HepG2 (cell line): Measurements from ENCODE around the gene XRCC1. TPM values are rescaled to one million over a fixed set of nuclear protein-coding genes. Genes with fewer than 3 reads are reported as not detected.

Experiments
- ATAC-seq: fragments of 200-7000 bp; cut with Tn5 transposase; 3 replicates; pipeline ENCODE4 v1.9.1; 2020; ENCODE audit warnings: mild to moderate bottlenecking, moderate library complexity
- BruUV-seq: library from RNA; stranded (reverse); fragments of 400-500 nt; replicated peaks from 2 replicates; lab custom pipeline; 2021; lab: Mats Ljungman, UMichigan
- CTCF ChIA-PET: fragments of 300-600 bp; formaldehyde crosslinking; extraction: SDS; loops from one replicate; lab custom pipeline; 2021; ENCODE audit warnings: low total read pairs, inconsistent platforms, low intra/inter-chr PET ratio; lab: Yijun Ruan, JAX
- POLR2A ChIA-PET: fragments of 350-600 bp; sonication (Branson Sonifier 250); formaldehyde crosslinking; loops from one replicate; lab custom pipeline; 2020; ENCODE audit warnings: antibody characterized with exemption, inconsistent platforms; lab: Yijun Ruan, JAX
- DNase-seq: peaks from one replicate; pipeline ENCODE4 v3.0.0-alpha.2; 2015; ENCODE audit warnings: low spot score
- FAIRE-seq: peaks from 3 replicates; lab custom pipeline; 2011; peaks lifted over from hg19 to GRCh38; lab: Jason Lieb, UNC
- H2AFZ ChIP-seq: one replicate; pipeline ENCODE4 v1.6.1; 2011; ENCODE audit warnings: low read length, inconsistent platforms
- H3K27ac ChIP-seq: fragments of 300-600 bp; 3 replicates; pipeline ENCODE4 v1.8.0; 2011; ENCODE audit warnings: mixed run types, mild to moderate bottlenecking, mixed read lengths, low read length, inconsistent platforms; ENCODE audit not compliant: insufficient read depth; ENCODE audit errors: extremely low read length
- H3K27me3 ChIP-seq, 2 experiments: fragments of 200-600 bp in 1 of 2; 2 replicates in 1 of 2; 3 replicates in 1 of 2; pipeline versions ENCODE4 v1.6.0 to v1.8.0; 2011; ENCODE audit warnings: low read length in 2 of 2, mild to moderate bottlenecking in 2 of 2, moderate library complexity in 2 of 2, inconsistent platforms in 1 of 2; ENCODE audit not compliant: insufficient read depth in 2 of 2, control insufficient read depth in 1 of 2
- H3K36me3 ChIP-seq, 2 experiments: fragments of 200-600 bp in 1 of 2; replicated peaks in 1 of 2; 2 replicates in 1 of 2; 3 replicates in 1 of 2; pipeline versions ENCODE4 v1.5.1 to v1.8.0; 2011; ENCODE audit warnings: low read length in 2 of 2, inconsistent platforms in 1 of 2; ENCODE audit not compliant: insufficient read depth in 2 of 2, control insufficient read depth in 1 of 2
- H3K4me1 ChIP-seq: 2 replicates; pipeline ENCODE4 v1.5.1; 2012; ENCODE audit warnings: low read length, inconsistent platforms; ENCODE audit not compliant: insufficient read depth
- H3K4me2 ChIP-seq: 2 replicates; pipeline ENCODE4 v1.6.0; 2011; ENCODE audit warnings: low read depth, low read length, inconsistent platforms
- H3K4me3 ChIP-seq, 3 experiments: fragments of 200-600 bp in 1 of 3; sonication (generic), shearing (Covaris generic) in 1 of 3; replicated peaks in 1 of 3; 2 replicates each; pipeline ENCODE4 v1.5.1; 2011 to 2016; ENCODE audit warnings: low read length in 3 of 3, inconsistent platforms in 2 of 3, low read depth in 2 of 3, mild to moderate bottlenecking in 2 of 3, control low read depth in 1 of 3, mixed read lengths in 1 of 3; ENCODE audit not compliant: insufficient read depth in 1 of 3
- H3K79me2 ChIP-seq: one replicate; pipeline ENCODE4 v1.6.1; 2011; ENCODE audit warnings: low read length, inconsistent platforms; ENCODE audit not compliant: insufficient read depth
- H3K9ac ChIP-seq: 2 replicates; pipeline ENCODE4 v1.6.0; 2011; ENCODE audit warnings: mild to moderate bottlenecking, low read depth, low read length, inconsistent platforms; ENCODE audit not compliant: insufficient read depth
- H3K9me3 ChIP-seq: 2 replicates; pipeline ENCODE4 v1.5.1; 2012; ENCODE audit warnings: mild to moderate bottlenecking, low read length
- H4K20me1 ChIP-seq: 2 replicates; pipeline ENCODE4 v1.6.0; 2011; ENCODE audit warnings: inconsistent platforms, mild to moderate bottlenecking, low read length, moderate library complexity; ENCODE audit not compliant: insufficient read depth
- CBX1 ChIP-seq: IDR thresholded peaks from one replicate; pipeline ENCODE4 v1.6.1; 2016; ENCODE audit warnings: antibody characterized with exemption, low read depth
- GMEB2 ChIP-seq: IDR thresholded peaks from 2 replicates; pipeline ENCODE4 v1.6.1; 2016; ENCODE audit warnings: missing biosample characterization, missing genetic modification reagents, low read depth
- KDM5B ChIP-seq: sonication (generic); formaldehyde crosslinking; IDR thresholded peaks from 2 replicates; pipeline ENCODE4 v1.4.0; 2020; ENCODE audit warnings: missing genetic modification reagents, mild to moderate bottlenecking, borderline replicate concordance
- MATR3 ChIP-seq: sonication (generic); formaldehyde crosslinking; IDR thresholded peaks from 2 replicates; pipeline ENCODE4 v1.4.0; 2020; ENCODE audit warnings: missing genetic modification reagents
- SNAI1 ChIP-seq: sonication (generic); formaldehyde crosslinking; IDR thresholded peaks from 2 replicates; pipeline ENCODE4 v1.5.0; 2020; ENCODE audit warnings: mild to moderate bottlenecking, missing genetic modification reagents, borderline replicate concordance
- THAP7 ChIP-seq: sonication (generic); formaldehyde crosslinking; IDR thresholded peaks from 2 replicates; pipeline ENCODE4 v1.8.1; 2023; ENCODE audit warnings: mild to moderate bottlenecking, missing genetic modification reagents
- ZBTB10 ChIP-seq: sonication (generic); formaldehyde crosslinking; IDR thresholded peaks from 2 replicates; pipeline ENCODE4 v1.4.0; 2020; ENCODE audit warnings: missing genetic modification reagents, borderline replicate concordance
- ZBTB2 ChIP-seq: sonication (generic); formaldehyde crosslinking; IDR thresholded peaks from 2 replicates; pipeline ENCODE4 v1.8.0; 2022; ENCODE audit warnings: low read depth, missing genetic modification reagents
- ZNF20 ChIP-seq: sonication (generic); formaldehyde crosslinking; IDR thresholded peaks from 2 replicates; pipeline ENCODE4 v1.4.0; 2020; ENCODE audit warnings: mild to moderate bottlenecking, moderate library complexity, missing genetic modification reagents
- ZNF362 ChIP-seq: sonication (generic); formaldehyde crosslinking; IDR thresholded peaks from 2 replicates; pipeline ENCODE4 v1.4.0; 2020; ENCODE audit warnings: missing genetic modification reagents, mild to moderate bottlenecking, borderline replicate concordance
- ZNF484 ChIP-seq: sonication (generic); formaldehyde crosslinking; IDR thresholded peaks from 2 replicates; pipeline ENCODE4 v1.5.1; 2020; ENCODE audit warnings: mild to moderate bottlenecking, low read depth, missing genetic modification reagents, borderline replicate concordance
- ZNF558 ChIP-seq: sonication (generic); formaldehyde crosslinking; IDR thresholded peaks from 2 replicates; pipeline ENCODE4 v1.9.0; 2022; ENCODE audit warnings: mild to moderate bottlenecking, missing genetic modification reagents, borderline replicate concordance
- ZNF83 ChIP-seq: sonication (generic); formaldehyde crosslinking; IDR thresholded peaks from 2 replicates; pipeline ENCODE4 v1.4.0; 2020; ENCODE audit warnings: missing genetic modification reagents, mild to moderate bottlenecking, borderline replicate concordance
- WGBS: methylation state at CpG from one replicate; pipeline ENCODE4 v1.1.6; 2017; ENCODE audit warnings: low lambda C conversion rate; 5-methylcytosine and 5-hydroxymethylcytosine counted together
- in situ Hi-C: cut with HindIII; loops from 2 replicates; pipeline ENCODE4 v1.10.0; 2017; ENCODE audit warnings: low pct_unique_long_range_greater_than_20kb; ENCODE audit not compliant: extremely low pct_ligation_motif_present
- intact Hi-C: fragments of 100-400 bp; cut with micrococcal nuclease; formaldehyde crosslinking; loops from one replicate; pipeline ENCODE4 v1.10.0; 2022; ENCODE audit not compliant: unreplicated experiment
- polyA plus RNA-seq, 8 experiments: library from polyadenylated mRNA; depleted of rRNA in 3 of 8; stranded (reverse) in 7 of 8; unstranded in 1 of 8; fragments of >200 nt; fragmentation: Illumina TruSeq in 4 of 8; extraction: Trizol in 4 of 8; gene quantifications; 2 replicates each; pipeline versions ENCODE4 v1.2.1 to v1.2.3, GENCODE V29; 2011 to 2016; ENCODE audit warnings: low read depth in 4 of 8, missing spikeins in 1 of 8, mixed read lengths in 1 of 8; ENCODE audit not compliant: insufficient read depth in 1 of 8
- total RNA-seq, 5 experiments: library from RNA; depleted of rRNA; stranded (reverse); fragments of >200 nt; fragmentation: Illumina TruSeq; extraction: Trizol; gene quantifications; 2 replicates each; pipeline ENCODE4 v1.2.3, GENCODE V29; 2016; ENCODE audit warnings: low read depth in 1 of 5

XRCC1 gene
- total and polyA plus RNA-seq, 2 of the 13 experiments (the other 11 are each of a cell fraction or from before 2014, with no cell fraction given) = 24.7 to 26.3 TPM

GRCh38 chr19:43606569-43607229 lies 31.4 kb upstream of the XRCC1 start:
- WGBS = 98% methylated on average over 7 of the region's 7 CpGs
- intact Hi-C loops (no loop called here), in situ Hi-C loops (no loop called here)
- no peaks in the 10 kb centered on the region for H4K20me1 ChIP-seq
- TF ChIP-seq ZNF20 (CRISPR knock-in tag) = no peak
- no peak for TF ChIP-seq SNAI1 (CRISPR knock-in tag)
- no peak for TF ChIP-seq ZNF362 (CRISPR knock-in tag)
- TF ChIP-seq KDM5B (CRISPR knock-in tag) = no peak
- TF ChIP-seq ZNF83 = no peak
- TF ChIP-seq THAP7 (CRISPR knock-in tag) = no peak
- no peak for TF ChIP-seq CBX1
- no peak for TF ChIP-seq ZNF484 (CRISPR knock-in tag)
- TF ChIP-seq MATR3 = no peak
- no peak for TF ChIP-seq GMEB2 (CRISPR knock-in tag)
- no peak for TF ChIP-seq ZNF558 (CRISPR knock-in tag)
- no peak for TF ChIP-seq ZBTB10 (CRISPR knock-in tag)
- no peak for TF ChIP-seq ZBTB2 (CRISPR knock-in tag)
- POLR2A ChIA-PET = interaction anchor here (1.1 kb wide), 1 partner anchor 10 kb away, joined by 3 read pairs; no protein-coding TSS in a partner anchor
- no peak overlapping the region for H3K4me2 ChIP-seq
- H3K79me2 ChIP-seq = no peaks in the 10 kb centered on the region
- H3K36me3 ChIP-seq = peaks cover 10 to 12% of the 10 kb centered on the region in 2 experiments
- no peak overlapping the region for H3K4me3 ChIP-seq
- DNase-seq (no peak), ATAC-seq (no peak), FAIRE-seq (no peak)
- no peaks in the 10 kb centered on the region for H3K4me1 ChIP-seq
- no peak overlapping the region for H3K27ac ChIP-seq
- no peaks in the 10 kb centered on the region for H3K27me3 ChIP-seq
- CTCF ChIA-PET = no interaction called here
- no TSS peak for BruUV-seq
- no peak overlapping the region for H3K9ac ChIP-seq
- H2AFZ ChIP-seq = no peak overlapping the region
- no peaks in the 10 kb centered on the region for H3K9me3 ChIP-seq
